ENCODE measurements around the gene TADA1.
"Not testable (repeated sequence)": the region's sequence is repeated elsewhere in the genome, so short reads cannot be mapped to it uniquely, and the experiment has no call there.

Gene TADA1

DNA sequence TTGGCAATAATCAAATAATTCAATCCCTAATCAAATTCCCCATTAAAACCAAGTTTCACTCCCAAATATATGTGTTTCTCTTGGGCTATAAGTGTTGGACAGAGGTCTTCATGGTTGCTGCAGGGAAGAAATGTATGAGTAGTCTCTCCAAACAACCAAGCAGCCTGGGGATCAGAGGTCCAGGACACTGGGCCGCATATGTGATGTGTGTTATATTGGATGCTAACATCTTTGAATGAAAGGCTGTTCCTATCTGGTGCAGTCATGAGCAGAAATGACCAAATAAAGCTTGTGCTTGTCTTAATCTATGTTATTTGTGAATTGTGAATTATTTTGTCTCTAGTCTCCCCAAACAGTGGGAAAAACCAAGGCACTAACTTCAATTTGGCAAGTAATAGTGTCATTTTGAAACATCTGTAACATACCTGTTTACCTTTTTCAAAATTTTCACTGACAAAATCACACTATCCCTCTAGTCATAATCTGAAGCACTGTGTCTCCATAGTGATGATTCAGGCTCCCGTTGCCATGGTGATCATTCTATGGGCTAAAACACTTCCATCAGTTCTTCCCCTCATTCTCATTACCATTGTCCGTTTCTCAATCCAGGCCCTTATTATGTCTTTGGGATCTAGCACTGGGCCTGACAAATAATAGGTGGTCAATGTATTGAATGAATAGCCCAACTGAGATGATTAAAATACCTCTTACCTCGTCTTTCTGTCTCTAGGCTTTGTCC is 12.5 kb upstream of the TADA1 start:
- no peak for DNase-seq

DNA sequence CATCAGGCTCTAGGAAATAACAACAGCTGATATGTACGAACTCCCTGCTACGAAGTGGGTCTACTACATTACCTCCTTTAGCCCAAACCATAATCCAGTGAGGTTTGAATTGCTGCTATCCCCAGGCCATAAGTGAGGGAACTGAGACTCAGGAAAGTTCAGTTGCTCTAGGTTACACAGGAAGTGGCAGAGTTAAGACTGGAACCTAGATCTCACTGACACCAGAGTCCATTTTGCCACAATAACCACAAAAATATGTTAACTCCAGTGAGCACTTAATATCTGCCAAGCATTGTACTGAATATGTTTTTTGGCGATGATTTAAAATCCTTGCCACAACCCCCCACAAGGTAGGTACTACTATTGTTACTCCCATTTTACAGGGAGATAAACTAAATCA is 8.9 kb upstream of the TADA1 start:
- DNase-seq, result no peak

- DNase-seq, result no peak
Observed at GRCh38 chr1:166884040-166884642, 8.1 kb upstream of the TADA1 start.

GRCh38 chr1:166882893-166883292 is 6.8 kb upstream of the TADA1 start:
- no peak for DNase-seq

- not testable (repeated sequence) for DNase-seq
Observed at GRCh38 chr1:166878173-166878917, 2.3 kb upstream of the TADA1 start.

DNA sequence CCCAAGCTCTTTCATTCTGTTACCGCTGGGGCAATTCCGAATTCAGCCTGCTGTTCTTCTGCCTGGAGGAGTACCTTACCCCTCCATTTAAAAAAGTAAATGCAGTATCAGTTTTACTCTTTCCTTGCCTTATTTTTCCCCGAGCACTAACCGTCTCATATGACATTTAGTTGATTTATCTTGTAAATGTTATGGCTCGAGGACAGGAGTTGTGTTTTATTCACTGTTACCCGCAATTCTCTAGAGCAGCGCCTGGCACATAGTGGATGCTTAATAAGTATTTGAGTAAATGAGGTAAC is 425 bp upstream of the TADA1 start:
- no peak for DNase-seq

GRCh38 chr1:166875302-166875733 is 746 bp downstream of the TADA1 start:
- DNase-seq, result no peak

- DNase-seq, result no peak
Observed at GRCh38 chr1:166874464-166874863, 1.6 kb downstream of the TADA1 start.

DNA sequence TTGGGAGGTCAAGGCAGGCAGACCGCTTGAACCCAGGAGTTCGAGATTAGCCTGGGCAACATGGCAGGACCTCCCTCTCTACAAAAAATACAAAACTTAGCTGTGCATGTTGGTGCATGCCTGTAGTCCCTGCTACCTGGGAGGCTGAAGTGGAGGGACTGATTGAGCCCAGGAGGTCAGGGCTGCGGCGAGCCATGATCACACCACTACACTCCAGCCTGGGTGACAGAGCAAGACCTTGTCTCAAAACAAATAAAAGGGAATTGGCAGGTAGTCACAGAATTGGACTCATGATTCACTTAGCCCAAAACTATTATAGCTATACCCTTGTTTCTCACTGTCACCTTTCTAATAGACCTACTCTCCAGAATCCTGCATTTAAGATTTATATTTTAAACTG is 5.5 kb downstream of the TADA1 start:
- DNase-seq, result no peak

- DNase-seq, result no peak
Observed at GRCh38 chr1:166869318-166870099, 6.6 kb downstream of the TADA1 start.

GRCh38 chr1:166868639-166869038 is 7.4 kb downstream of the TADA1 start:
- no peak for DNase-seq

- DNase-seq, result no peak
Observed at GRCh38 chr1:166865926-166866325, 10.1 kb downstream of the TADA1 start.

DNA sequence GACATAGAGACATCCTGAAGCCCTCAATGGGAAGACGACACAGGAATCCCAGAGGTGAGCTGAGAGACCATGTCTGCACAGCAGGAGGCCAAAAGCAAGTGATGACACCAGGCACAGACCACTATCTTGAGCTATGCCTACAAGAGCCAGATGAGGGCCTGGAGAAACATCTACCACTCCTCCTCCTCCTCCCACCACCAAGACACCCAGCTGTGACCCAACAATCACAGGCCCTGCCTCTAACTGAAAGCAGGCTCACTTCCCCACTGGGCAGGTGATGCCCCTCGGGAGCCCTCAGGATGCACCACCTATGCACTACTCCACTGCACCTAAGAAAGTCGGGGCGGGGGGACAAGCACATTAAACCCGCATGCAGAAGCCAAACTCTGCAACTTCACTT is 16.5 kb downstream of the TADA1 start:
- DNase-seq, result no peak

DNA sequence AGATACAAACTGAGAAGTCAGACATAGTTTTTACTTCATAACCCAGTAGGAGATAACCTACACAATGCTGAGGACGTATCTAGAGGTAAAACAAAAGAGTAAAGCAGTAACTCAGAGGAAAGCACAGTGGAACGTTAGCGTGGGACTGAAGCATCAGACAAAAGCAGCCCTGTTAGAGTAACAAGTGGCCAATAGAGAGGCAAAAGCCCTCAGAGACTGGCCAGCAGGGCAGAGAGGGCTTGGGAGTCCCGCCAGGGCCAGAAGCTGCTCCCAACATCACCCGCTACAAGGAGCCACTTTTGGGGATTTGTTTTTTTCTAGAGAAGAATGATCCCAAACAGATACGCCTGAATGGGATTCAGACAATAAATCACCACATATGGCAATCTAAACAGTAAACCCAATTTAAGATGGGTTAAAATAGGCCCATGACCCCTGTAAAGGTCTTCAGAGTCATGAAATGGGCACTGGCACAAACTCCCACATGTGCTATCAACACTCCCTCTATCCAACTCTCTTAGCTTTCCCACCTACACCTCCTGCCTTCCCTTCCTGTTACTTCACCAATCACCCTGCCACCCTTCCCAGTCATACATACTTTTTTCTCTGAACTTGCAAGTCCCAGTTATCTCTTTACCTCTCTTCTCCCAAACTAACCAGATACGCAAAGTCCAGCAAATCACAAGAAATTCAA is 17.2 kb downstream of the TADA1 start:
- DNase-seq, result no peak

GRCh38 chr1:166857995-166858394 is 18.1 kb downstream of the TADA1 start:
- no peak for DNase-seq

GRCh38 chr1:166855558-166855957 is 20.5 kb downstream of the TADA1 start:
- DNase-seq, result no peak

DNA sequence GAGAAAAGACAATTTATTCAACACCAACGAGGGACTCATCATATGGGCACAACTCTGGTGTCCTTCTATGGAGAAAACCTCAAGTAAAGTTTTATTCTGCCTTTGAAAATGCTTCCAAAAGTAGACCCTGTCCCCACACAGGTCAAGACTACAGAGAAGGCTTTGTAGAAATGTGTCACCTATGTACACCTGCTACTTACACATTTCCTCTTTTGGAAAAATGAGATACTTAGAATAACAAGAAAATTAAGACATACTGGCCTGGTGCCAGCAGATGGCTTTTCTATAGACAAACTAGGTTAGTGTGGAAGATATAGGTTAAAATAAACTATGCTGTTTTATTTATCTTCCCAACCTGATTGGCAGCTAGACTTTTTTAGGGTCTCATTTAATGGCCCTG is 23.1 kb downstream of the TADA1 start:
- DNase-seq, result no peak

GRCh38 chr1:166849135-166849534 is 26.9 kb downstream of the TADA1 start:
- no peak for DNase-seq

DNA sequence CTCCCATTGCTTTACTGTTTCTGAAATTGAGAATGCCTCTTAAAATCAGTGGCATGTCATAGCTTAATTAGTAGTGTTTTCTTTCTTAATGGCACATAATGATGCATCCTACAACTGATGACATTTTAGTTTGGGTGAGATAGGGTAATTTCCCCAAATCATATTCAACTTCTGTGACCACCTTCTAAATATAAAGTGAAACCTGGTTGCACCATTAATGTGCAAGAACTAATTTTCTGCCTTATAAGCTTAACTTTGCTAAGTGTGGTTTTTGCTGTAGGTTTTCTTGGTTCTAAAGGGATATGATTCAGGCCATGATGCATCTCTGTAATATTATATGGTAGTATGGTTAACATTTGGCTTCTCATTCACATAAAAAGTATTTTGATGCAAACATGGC is 27.9 kb downstream of the TADA1 start:
- no peak for DNase-seq

DNA sequence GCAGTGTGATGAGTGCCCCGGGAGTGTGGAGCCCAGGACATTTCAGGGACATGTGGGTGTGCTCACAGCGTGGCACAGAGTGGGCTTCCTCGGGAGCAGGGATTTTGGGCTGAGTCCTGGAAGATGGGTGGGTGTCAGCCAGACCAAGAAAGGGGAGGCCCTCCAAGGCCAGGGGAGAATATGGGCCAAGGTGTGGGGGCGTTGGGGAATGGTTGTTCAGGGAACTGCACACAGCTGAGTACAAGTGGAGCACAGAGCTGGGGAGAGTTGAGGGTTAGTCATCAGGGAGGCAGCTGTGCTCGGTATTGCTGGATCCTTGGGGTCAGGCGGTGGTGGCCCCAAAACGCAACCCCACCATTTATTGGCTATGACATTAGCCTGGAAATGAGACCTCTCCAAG is 31.3 kb downstream of the TADA1 start:
- DNase-seq, result no peak

- DNase-seq, result no peak
Observed at GRCh38 chr1:166843769-166844596, 32.1 kb downstream of the TADA1 start.

DNA sequence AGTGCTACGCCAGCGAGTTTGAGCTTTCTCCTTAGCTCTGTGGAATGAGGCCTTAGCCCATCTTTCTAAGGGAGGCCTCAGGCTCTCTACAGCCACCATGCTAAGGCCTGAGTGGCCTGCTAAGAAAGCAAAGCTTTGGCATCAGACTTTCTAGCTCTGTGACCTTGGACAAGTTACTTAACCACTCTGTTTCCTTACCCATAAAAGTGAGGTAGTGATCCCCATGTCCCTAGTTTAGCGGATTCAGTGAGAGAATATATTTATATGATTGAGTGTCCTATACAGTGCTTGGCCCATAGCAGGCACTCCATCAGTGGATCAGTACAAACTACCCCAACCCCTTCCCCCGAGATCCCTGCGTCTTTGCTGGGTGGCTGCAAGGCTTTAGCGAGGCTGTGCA is 32.7 kb downstream of the TADA1 start:
- no peak for DNase-seq

Measured in T1000 (cell line).